Naive B cell (primary cell): ENCODE measurements around the gene CYP2E1. TPM values are rescaled to one million over a fixed set of nuclear protein-coding genes. Genes with fewer than 3 reads are reported as not detected.
"Not testable (repeated sequence)": the region's sequence is repeated elsewhere in the genome, so short reads cannot be mapped to it uniquely, and the experiment has no call there.

ENCODE experiments used
- ATAC-seq, 2 donors: fragments of 150-1000 bp; cut with Tn5 transposase; 2 replicates each; pipeline ENCODE4 v1.10.0; 2021; ENCODE audit warnings: low read depth in 2 of 2, mild to moderate bottlenecking in 2 of 2, moderate library complexity in 2 of 2
- DNase-seq: peaks from one replicate; pipeline ENCODE4 v3.0.0; 2022
- H3K27ac Mint-ChIP-seq, 6 donors: one replicate each; pipeline ENCODE4 v1.8.0; 2020 to 2022; ENCODE audit warnings: mild to moderate bottlenecking in 6 of 6, mixed read lengths in 6 of 6, moderate library complexity in 5 of 6, inconsistent platforms in 2 of 6
- H3K27me3 Mint-ChIP-seq, 3 donors: one replicate each; pipeline ENCODE4 v1.8.0; 2021 to 2022; ENCODE audit warnings: mixed read lengths in 3 of 3, mild to moderate bottlenecking in 1 of 3
- H3K36me3 Mint-ChIP-seq, 2 donors: one replicate each; pipeline ENCODE4 v1.8.0; 2020 to 2022; ENCODE audit warnings: mixed read lengths in 2 of 2, inconsistent platforms in 1 of 2, mild to moderate bottlenecking in 1 of 2
- H3K4me1 Mint-ChIP-seq, 3 donors: one replicate each; pipeline ENCODE4 v1.8.0; 2020 to 2022; ENCODE audit warnings: mixed read lengths in 3 of 3, inconsistent platforms in 1 of 3, mild to moderate bottlenecking in 1 of 3, moderate library complexity in 1 of 3
- H3K4me3 Mint-ChIP-seq, 8 donors: one replicate each; pipeline ENCODE4 v1.8.0; 2020 to 2022; ENCODE audit warnings: mild to moderate bottlenecking in 8 of 8, mixed read lengths in 8 of 8, moderate library complexity in 8 of 8, inconsistent platforms in 2 of 8
- H3K9me3 Mint-ChIP-seq, 7 donors: one replicate each; pipeline ENCODE4 v1.8.0; 2020 to 2022; ENCODE audit warnings: mixed read lengths in 7 of 7, mild to moderate bottlenecking in 5 of 7, inconsistent platforms in 2 of 7, moderate library complexity in 1 of 7
- polyA plus RNA-seq, 6 donors: library from polyadenylated mRNA; unstranded; fragments of 300-500 nt; fragmentation: Illumina TruSeq; gene quantifications; one replicate each; pipeline ENCODE4 v1.2.3, GENCODE V29; 2021; ENCODE audit warnings: low read depth in 6 of 6

CYP2E1 gene
- polyA plus RNA-seq, 6 donors from 2014 or later: 0.04 TPM; not detected in 5

- peaks cover 0 to 1% (median 0%) of the 10 kb centered on the region in 7 donors for H3K9me3 Mint-ChIP-seq
- H3K4me3 Mint-ChIP-seq: no peak overlapping the region
- peaks cover 15 to 26% (median 23%) of the 10 kb centered on the region in 3 donors for H3K4me1 Mint-ChIP-seq
- peaks cover 33 to 76% (median 61%) of the 10 kb centered on the region in 3 donors for H3K27me3 Mint-ChIP-seq
- no peaks in the 10 kb centered on the region for H3K36me3 Mint-ChIP-seq
- DNase-seq: no peak
- ATAC-seq: no peak
- H3K27ac Mint-ChIP-seq: no peak overlapping the region
These were observed 5.7 kb downstream of the CYP2E1 start for GRCh38 chr10:133532871-133533270.

DNA sequence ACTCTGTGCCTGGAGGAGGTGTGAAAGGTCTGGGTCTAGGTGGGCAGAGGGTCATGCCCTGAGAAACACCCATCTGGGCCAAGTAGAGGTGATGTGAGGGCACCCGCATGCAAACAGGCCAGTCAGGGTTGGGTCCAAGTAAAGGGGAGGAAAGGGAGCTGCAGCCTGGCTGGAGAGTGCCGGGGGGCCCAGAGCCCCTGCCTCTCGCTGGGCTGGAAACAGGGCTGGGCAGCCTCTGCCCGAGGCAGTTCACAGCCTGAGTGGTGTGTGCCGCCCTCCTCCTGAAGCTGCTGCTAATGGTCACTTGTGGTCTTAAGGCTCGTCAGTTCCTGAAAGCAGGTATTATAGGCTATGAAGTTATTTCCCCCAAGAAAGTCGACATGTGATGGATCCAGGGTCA is 7.3 kb downstream of the CYP2E1 start:
- DNase-seq (no peak), ATAC-seq (no peak)
- Mint-ChIP-seq H3K4me3 (no peak overlapping the region), H3K9me3 (peaks cover 0 to 1% (median 0%) of the 10 kb centered on the region in 7 donors), H3K4me1 (peaks cover 9 to 17% (median 15%) of the 10 kb centered on the region in 3 donors), H3K27me3 (peaks cover 26 to 62% (median 56%) of the 10 kb centered on the region in 3 donors), H3K27ac (no peak overlapping the region), H3K36me3 (no peaks in the 10 kb centered on the region)

DNA sequence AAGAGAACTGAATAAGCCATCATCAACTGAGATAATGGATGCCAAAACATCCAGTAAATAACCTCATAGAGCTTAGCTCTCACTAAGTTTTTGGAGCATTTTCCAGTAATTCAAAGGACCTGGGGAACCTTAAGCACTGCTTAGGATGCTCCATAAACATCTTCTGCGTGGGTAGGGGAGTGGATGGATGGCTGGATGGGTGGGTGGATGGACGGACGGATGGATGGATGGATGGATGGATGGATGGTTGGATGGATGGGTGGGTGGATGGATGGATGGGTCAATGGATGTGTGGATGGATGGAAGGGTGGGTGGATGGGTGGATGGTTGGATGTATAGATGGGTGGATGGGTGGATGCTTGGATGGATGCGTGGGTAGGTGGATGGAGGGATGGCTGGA is 9.0 kb downstream of the CYP2E1 start:
- Mint-ChIP-seq H3K4me3 (no peak overlapping the region), H3K27ac (peak overlapping the region in 1 of 6 donors; percentile 73), H3K9me3 (peaks cover 0 to 3% (median 0%) of the 10 kb centered on the region in 7 donors), H3K27me3 (peaks cover 11 to 44% (median 38%) of the 10 kb centered on the region in 3 donors), H3K4me1 (no peaks in the 10 kb centered on the region), H3K36me3 (no peaks in the 10 kb centered on the region)
- DNase-seq: no peak
- no peak for ATAC-seq

- H3K27me3 Mint-ChIP-seq: peaks cover 1 to 29% (median 23%) of the 10 kb centered on the region in 3 donors
- H3K9me3 Mint-ChIP-seq: peaks cover 0 to 3% (median 0%) of the 10 kb centered on the region in 7 donors
- no peak for ATAC-seq
- no peak overlapping the region for H3K27ac Mint-ChIP-seq
- no peak overlapping the region for H3K4me3 Mint-ChIP-seq
- no peaks in the 10 kb centered on the region for H3K4me1 Mint-ChIP-seq
- no peak for DNase-seq
- no peaks in the 10 kb centered on the region for H3K36me3 Mint-ChIP-seq
These were observed 10.7 kb downstream of the CYP2E1 start for GRCh38 chr10:133537546-133538545.

DNA sequence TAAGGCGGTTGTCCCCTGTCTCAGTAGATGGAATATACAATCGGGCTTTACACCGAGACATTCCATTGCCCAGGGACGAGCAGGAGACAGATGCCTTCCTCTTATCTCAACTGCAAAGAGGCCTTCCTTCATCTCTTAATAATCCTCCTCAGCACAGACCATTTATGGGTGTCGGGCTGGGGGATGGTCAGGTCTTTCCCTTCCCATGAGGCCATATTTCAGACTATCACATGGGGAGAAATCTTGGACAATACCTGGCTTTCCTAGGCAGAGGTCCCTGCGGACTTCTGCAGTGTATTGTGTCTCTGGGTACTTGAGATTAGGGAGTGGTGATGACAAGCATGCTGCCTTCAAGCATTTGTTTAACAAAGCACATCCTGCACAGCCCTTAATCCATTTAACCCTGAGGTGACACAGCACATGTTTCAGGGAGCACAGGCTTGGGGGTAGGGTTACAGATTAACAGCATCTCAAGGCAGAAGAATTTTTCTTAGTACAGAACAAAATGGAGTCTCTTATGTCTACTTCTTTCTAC is 14.3 kb downstream of the CYP2E1 start:
- not testable (repeated sequence) for H3K4me1 Mint-ChIP-seq, ATAC-seq, H3K9me3 Mint-ChIP-seq, H3K27ac Mint-ChIP-seq, DNase-seq, H3K4me3 Mint-ChIP-seq, H3K36me3 Mint-ChIP-seq
- H3K27me3 Mint-ChIP-seq: peaks cover 17 to 38% (median 25%) of the 10 kb centered on the region in 3 donors

DNA sequence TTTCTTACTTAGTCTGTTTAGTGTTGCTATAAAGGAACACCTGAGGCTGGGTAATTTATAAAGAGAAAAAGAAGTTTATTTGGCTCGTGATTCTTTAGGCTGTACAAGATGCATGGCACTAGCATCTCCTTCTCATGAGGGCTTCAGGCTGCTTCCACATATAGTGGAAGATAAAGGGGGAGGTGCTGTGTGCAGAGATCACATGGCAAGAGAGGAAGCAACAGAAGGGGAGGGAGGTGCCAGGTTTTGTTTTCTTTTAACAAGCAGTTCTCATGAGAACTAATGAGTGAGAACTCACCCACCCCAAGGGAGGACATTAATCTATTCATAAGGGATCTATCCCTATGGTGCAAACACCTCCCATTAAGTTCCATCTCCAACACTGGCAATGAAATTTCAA is 17.3 kb downstream of the CYP2E1 start:
- no peak for ATAC-seq
- Mint-ChIP-seq H3K4me3 (no peak overlapping the region), H3K36me3 (peaks cover 9 to 23% of the 10 kb centered on the region in 2 donors), H3K27ac (no peak overlapping the region), H3K27me3 (peaks cover 33 to 59% (median 49%) of the 10 kb centered on the region in 3 donors), H3K9me3 (peaks cover 6 to 23% (median 17%) of the 10 kb centered on the region in 7 donors), H3K4me1 (no peaks in the 10 kb centered on the region)
- no peak for DNase-seq

DNA sequence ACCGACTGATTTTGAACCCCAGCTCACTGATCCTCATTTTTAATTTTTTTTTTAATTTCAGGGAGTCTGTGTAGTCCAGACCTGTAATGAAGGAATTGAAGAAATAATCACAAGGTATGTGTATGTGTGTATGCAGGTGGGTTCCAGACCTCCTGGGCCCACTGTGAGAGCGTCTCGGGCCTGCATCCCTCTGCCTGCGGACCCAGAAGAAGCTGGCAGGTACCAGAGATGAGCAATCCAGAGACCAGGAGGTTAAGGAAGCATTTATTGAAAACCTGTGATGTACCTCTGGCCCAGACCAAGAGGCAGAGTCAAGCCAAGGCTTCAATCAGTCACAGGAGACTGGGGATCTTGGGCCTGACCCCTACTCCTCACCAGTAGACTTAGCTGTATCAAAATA is 27.4 kb downstream of the CYP2E1 start:
- ATAC-seq (no peak), DNase-seq (no peak)
- Mint-ChIP-seq H3K4me3 (peak overlapping the region in 1 of 8 donors; percentile 29), H3K4me1 (no peaks in the 10 kb centered on the region), H3K27me3 (peaks cover 30 to 54% (median 39%) of the 10 kb centered on the region in 3 donors), H3K9me3 (peaks cover 0 to 1% (median 0%) of the 10 kb centered on the region in 7 donors), H3K27ac (no peak overlapping the region), H3K36me3 (no peaks in the 10 kb centered on the region)

DNA sequence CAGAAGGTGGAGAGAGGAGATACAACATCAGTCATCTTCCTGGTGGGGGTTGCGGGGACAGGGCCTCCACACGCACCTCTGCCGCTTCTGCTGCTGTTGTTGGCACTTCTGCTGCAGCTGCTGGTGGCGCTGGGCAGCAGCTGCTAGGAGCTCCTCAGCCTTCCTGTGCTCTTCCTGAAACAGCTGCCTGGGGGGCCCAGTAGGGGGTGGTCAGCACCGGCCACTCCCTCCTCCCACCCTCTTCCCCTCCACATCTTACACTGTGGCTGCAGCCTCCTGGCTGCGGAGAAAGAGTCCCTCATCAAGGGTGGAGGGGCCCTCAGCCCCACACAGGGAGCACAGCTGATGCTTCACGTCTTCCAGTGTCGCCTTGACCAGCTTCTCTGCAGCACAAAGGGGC is 28.4 kb downstream of the CYP2E1 start:
- Mint-ChIP-seq H3K9me3 (no peaks in the 10 kb centered on the region), H3K27me3 (peaks cover 29 to 54% (median 38%) of the 10 kb centered on the region in 3 donors), H3K36me3 (no peaks in the 10 kb centered on the region), H3K4me3 (no peak overlapping the region), H3K4me1 (no peaks in the 10 kb centered on the region), H3K27ac (no peak overlapping the region)
- DNase-seq (no peak), ATAC-seq (no peak)

DNA sequence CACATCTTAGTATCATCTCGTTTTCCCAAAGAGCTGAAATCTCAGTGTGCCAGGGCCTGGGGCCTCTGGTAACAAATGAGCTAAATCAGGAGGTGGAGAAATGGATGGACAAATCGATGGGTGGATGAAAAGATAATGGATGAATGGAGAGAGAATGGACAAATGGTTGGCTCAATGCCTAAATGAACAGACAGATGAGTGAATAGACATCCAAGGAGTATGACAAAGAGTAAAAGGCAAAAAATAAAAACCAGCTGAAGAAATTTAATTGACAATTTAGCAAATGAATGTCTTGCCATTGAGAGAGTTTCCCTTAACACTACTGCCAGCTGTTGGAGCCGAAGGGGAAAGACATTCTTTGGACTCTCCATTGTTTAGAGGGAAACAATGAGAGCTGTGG is 30.2 kb downstream of the CYP2E1 start:
- Mint-ChIP-seq H3K9me3 (no peaks in the 10 kb centered on the region), H3K36me3 (no peaks in the 10 kb centered on the region), H3K27me3 (peaks cover 25 to 49% (median 34%) of the 10 kb centered on the region in 3 donors), H3K4me3 (no peak overlapping the region), H3K27ac (no peak overlapping the region), H3K4me1 (no peaks in the 10 kb centered on the region)
- no peak for DNase-seq
- ATAC-seq: no peak

GRCh38 chr10:133559216-133559615 is 32.1 kb downstream of the CYP2E1 start:
- peaks cover 0 to 5% (median 3%) of the 10 kb centered on the region in 7 donors for H3K9me3 Mint-ChIP-seq
- no peaks in the 10 kb centered on the region for H3K36me3 Mint-ChIP-seq
- DNase-seq (no peak), ATAC-seq (no peak)
- no peak overlapping the region for H3K27ac Mint-ChIP-seq
- H3K4me3 Mint-ChIP-seq: no peak overlapping the region
- no peaks in the 10 kb centered on the region for H3K4me1 Mint-ChIP-seq
- H3K27me3 Mint-ChIP-seq: peaks cover 30 to 44% (median 40%) of the 10 kb centered on the region in 3 donors

- Mint-ChIP-seq H3K27ac (peak overlapping the region in 1 of 6 donors; percentile 67), H3K9me3 (peaks cover 0 to 14% (median 5%) of the 10 kb centered on the region in 7 donors), H3K27me3 (peaks cover 10 to 31% (median 22%) of the 10 kb centered on the region in 3 donors), H3K36me3 (peaks cover 0 to 10% of the 10 kb centered on the region in 2 donors), H3K4me1 (no peaks in the 10 kb centered on the region), H3K4me3 (no peak overlapping the region)
- ATAC-seq (no peak), DNase-seq (no peak)
These were observed 37.7 kb downstream of the CYP2E1 start for GRCh38 chr10:133564816-133565215.

GRCh38 chr10:133565441-133566294 is 38.5 kb downstream of the CYP2E1 start, which contains the start of gene SYCE1:
Gene SYCE1, minus strand, starts transcription at chr10:133565583. Its CDS starts 54 bp downstream, at chr10:133565529.
- H3K9me3 Mint-ChIP-seq: peaks cover 0 to 14% (median 5%) of the 10 kb centered on the region in 7 donors
- peak; percentile 29 for DNase-seq
- peak within 1 kb of the TSS in 1 of 6 donors; percentile 67 for H3K27ac Mint-ChIP-seq
- peak within 1 kb of the TSS in 1 of 8 donors; percentile 42 for H3K4me3 Mint-ChIP-seq
- H3K4me1 Mint-ChIP-seq: no peaks in the 10 kb centered on the region
- peaks cover 0 to 10% of the 10 kb centered on the region in 2 donors for H3K36me3 Mint-ChIP-seq
- H3K27me3 Mint-ChIP-seq: peaks cover 10 to 31% (median 20%) of the 10 kb centered on the region in 3 donors
- peak in 1 of 2 donors; percentile 40 for ATAC-seq

GRCh38 chr10:133567119-133567518 is 40.0 kb downstream of the CYP2E1 start:
- no peaks in the 10 kb centered on the region for H3K4me1 Mint-ChIP-seq
- ATAC-seq (no peak), DNase-seq (no peak)
- H3K9me3 Mint-ChIP-seq: peaks cover 2 to 14% (median 6%) of the 10 kb centered on the region in 7 donors
- H3K36me3 Mint-ChIP-seq: peaks cover 0 to 10% of the 10 kb centered on the region in 2 donors
- peaks cover 10 to 28% (median 20%) of the 10 kb centered on the region in 3 donors for H3K27me3 Mint-ChIP-seq
- no peak overlapping the region for H3K27ac Mint-ChIP-seq
- no peak overlapping the region for H3K4me3 Mint-ChIP-seq
